Sigmoid colon (tissue), 4 donors: Measurements from ENCODE around the gene SORBS1.

Source experiments
- EP300 ChIP-seq, 4 donors: sonication (generic); formaldehyde crosslinking; IDR thresholded peaks; one replicate each; pipeline ENCODE4 v1.6.1; 2017; ENCODE audit warnings: antibody characterized with exemption in 4 of 4
- POLR2A ChIP-seq, 2 donors: fragments of 450-650 bp; IDR thresholded peaks; one replicate each; pipeline ENCODE4 v1.6.1; 2016; ENCODE audit warnings: antibody characterized with exemption in 2 of 2, mild to moderate bottlenecking in 2 of 2, moderate library complexity in 2 of 2
- TF ChIP-seq, protein P1 (sequence below), 4 experiments: fragments of 450-650 bp in 3 of 4; fragments of 200-600 bp in 1 of 4; IDR thresholded peaks; one replicate each; pipeline ENCODE4 v1.5.1; 2016 to 2019; ENCODE audit warnings: antibody characterized with exemption in 4 of 4, mild to moderate bottlenecking in 3 of 4, moderate library complexity in 2 of 4

DNA sequence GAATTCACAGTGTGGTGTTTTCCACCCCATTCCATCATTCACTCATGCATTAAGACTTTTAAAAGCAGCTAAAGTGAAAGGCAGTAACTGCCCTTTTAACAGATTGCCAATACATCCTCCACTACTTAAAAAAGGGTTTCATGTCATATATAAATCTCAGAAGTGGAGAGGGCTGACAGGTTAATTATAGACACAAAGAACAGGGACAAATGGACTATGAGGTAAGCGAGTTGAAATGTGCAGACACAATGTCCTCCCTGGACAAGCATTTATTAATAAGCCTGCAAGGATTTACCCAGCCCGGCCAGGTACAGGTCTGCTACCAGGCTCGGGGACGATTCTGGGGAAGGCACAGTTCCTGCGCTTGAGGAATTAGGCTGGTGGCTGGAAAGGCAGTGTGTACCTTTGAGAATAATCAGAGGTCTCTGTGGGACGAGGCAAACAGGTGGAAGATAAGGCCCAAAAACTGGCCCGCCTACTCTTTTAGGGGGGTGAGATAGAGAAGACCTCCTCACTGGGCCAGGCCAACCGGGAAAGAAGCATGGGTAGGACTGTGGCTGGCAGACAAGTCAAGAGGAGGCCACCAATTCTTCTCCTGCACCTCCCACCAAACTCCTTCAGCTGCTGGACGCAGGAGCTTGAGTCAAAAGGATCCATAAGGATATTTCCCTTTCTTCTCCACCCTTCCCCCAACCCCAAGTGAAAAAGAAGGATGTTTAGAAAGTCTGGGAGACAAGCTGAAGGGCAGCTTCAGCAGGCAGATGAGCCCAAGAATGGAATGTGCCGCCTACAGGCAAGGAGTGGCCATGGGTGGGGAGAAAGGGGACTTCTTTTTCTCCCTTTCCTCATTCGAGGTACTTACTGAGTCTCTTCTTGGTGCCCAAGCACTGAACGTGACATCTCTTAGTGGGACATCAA is 271.9 kb downstream of the SORBS1 start:
- TF ChIP-seq, protein P1, sequence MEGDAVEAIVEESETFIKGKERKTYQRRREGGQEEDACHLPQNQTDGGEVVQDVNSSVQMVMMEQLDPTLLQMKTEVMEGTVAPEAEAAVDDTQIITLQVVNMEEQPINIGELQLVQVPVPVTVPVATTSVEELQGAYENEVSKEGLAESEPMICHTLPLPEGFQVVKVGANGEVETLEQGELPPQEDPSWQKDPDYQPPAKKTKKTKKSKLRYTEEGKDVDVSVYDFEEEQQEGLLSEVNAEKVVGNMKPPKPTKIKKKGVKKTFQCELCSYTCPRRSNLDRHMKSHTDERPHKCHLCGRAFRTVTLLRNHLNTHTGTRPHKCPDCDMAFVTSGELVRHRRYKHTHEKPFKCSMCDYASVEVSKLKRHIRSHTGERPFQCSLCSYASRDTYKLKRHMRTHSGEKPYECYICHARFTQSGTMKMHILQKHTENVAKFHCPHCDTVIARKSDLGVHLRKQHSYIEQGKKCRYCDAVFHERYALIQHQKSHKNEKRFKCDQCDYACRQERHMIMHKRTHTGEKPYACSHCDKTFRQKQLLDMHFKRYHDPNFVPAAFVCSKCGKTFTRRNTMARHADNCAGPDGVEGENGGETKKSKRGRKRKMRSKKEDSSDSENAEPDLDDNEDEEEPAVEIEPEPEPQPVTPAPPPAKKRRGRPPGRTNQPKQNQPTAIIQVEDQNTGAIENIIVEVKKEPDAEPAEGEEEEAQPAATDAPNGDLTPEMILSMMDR (IDR thresholded peaks at IDR 0.05) = no peak
- TF ChIP-seq EP300 (IDR thresholded peaks at IDR 0.05) (no peak), POLR2A (IDR thresholded peaks at IDR 0.05) (no peak)
